IMR-90 (cell line): ENCODE measurements around the gene SYTL3. TPM values are rescaled to one million over a fixed set of nuclear protein-coding genes. Genes with fewer than 3 reads are reported as not detected.
"Not testable (repeated sequence)": the region's sequence is repeated elsewhere in the genome, so short reads cannot be mapped to it uniquely, and the experiment has no call there.

Source experiments
- ATAC-seq: fragments of 200-7000 bp; cut with Tn5 transposase; 2 replicates; pipeline ENCODE4 v1.9.1; 2020; ENCODE audit warnings: low read depth, mild to moderate bottlenecking, moderate library complexity
- BruUV-seq: library from RNA; stranded (reverse); fragments of 400-500 nt; replicated peaks from 2 replicates; lab custom pipeline; 2021; lab: Mats Ljungman, UMichigan
- CTCF ChIA-PET: fragments of 300-600 bp; formaldehyde crosslinking; extraction: SDS; loops from one replicate; lab custom pipeline; 2021; ENCODE audit warnings: antibody characterized with exemption; lab: Yijun Ruan, JAX
- POLR2A ChIA-PET: fragments of 300-600 bp; sonication (Branson Sonifier 250); formaldehyde crosslinking; loops from one replicate; lab custom pipeline; 2022; ENCODE audit warnings: antibody characterized with exemption; ENCODE audit not compliant: unreplicated experiment; lab: Charles Lee
- DNase-seq: peaks from one replicate; pipeline ENCODE4 v3.0.0; 2013
- H2AFZ ChIP-seq: replicated peaks from 2 replicates; pipeline ENCODE3; 2013; ENCODE audit warnings: low read length, mild to moderate bottlenecking; ENCODE audit not compliant: poor library complexity
- H2AK5ac ChIP-seq: 2 replicates; pipeline ENCODE4 v1.6.1; 2013; ENCODE audit warnings: low read depth, low read length, inconsistent platforms
- H2AK9ac ChIP-seq: replicated peaks from 2 replicates; pipeline ENCODE3; 2013; ENCODE audit warnings: mild to moderate bottlenecking, low read depth, low read length, moderate library complexity; ENCODE audit not compliant: poor library complexity
- H2BK120ac ChIP-seq: 2 replicates; pipeline ENCODE4 v1.6.1; 2013; ENCODE audit warnings: low read depth, low read length, inconsistent platforms
- H2BK15ac ChIP-seq: 3 replicates; pipeline ENCODE4 v1.6.1; 2013; ENCODE audit warnings: low read depth, low read length, inconsistent platforms
- H2BK20ac ChIP-seq: 2 replicates; pipeline ENCODE4 v1.6.1; 2013; ENCODE audit warnings: low read depth, mild to moderate bottlenecking, inconsistent platforms, low read length, moderate library complexity
- H2BK5ac ChIP-seq: 2 replicates; pipeline ENCODE4 v1.6.1; 2013; ENCODE audit warnings: mild to moderate bottlenecking, low read depth, low read length, inconsistent platforms; ENCODE audit not compliant: poor library complexity, severe bottlenecking
- H3K14ac ChIP-seq: replicated peaks from 2 replicates; pipeline ENCODE4 v1.6.1; 2013; ENCODE audit warnings: low read depth, low read length, inconsistent platforms
- H3K18ac ChIP-seq: 2 replicates; pipeline ENCODE4 v1.6.1; 2013; ENCODE audit warnings: low read depth, low read length, control low read depth
- H3K23ac ChIP-seq: 2 replicates; pipeline ENCODE4 v1.6.1; 2013; ENCODE audit warnings: low read depth, low read length, inconsistent platforms
- H3K27ac ChIP-seq: 2 replicates; pipeline ENCODE4 v1.5.1; 2013; ENCODE audit warnings: mild to moderate bottlenecking, control low read depth, low read length; ENCODE audit not compliant: insufficient read depth
- H3K27me3 ChIP-seq: 2 replicates; pipeline ENCODE4 v1.6.1; 2013; ENCODE audit warnings: low read length; ENCODE audit not compliant: control insufficient read depth, insufficient read depth
- H3K36me3 ChIP-seq: 2 replicates; pipeline ENCODE4 v1.6.1; 2013; ENCODE audit warnings: low read length, mixed read lengths; ENCODE audit not compliant: control insufficient read depth, insufficient read depth
- H3K4ac ChIP-seq: 2 replicates; pipeline ENCODE4 v1.6.1; 2013; ENCODE audit warnings: low read depth, low read length, inconsistent platforms
- H3K4me1 ChIP-seq: 2 replicates; pipeline ENCODE4 v1.6.1; 2013; ENCODE audit warnings: low read length, mixed read lengths; ENCODE audit not compliant: control insufficient read depth, insufficient read depth
- H3K4me2 ChIP-seq: 2 replicates; pipeline ENCODE4 v1.6.1; 2013; ENCODE audit warnings: low read depth, mild to moderate bottlenecking, control low read depth, low read length, moderate library complexity
- H3K4me3 ChIP-seq: 2 replicates; pipeline ENCODE4 v1.5.1; 2013; ENCODE audit warnings: low read depth, mild to moderate bottlenecking, control low read depth, low read length, moderate library complexity; ENCODE audit not compliant: insufficient read depth
- H3K56ac ChIP-seq: 2 replicates; pipeline ENCODE4 v1.6.1; 2013; ENCODE audit warnings: low read length, inconsistent platforms; ENCODE audit not compliant: insufficient read depth; ENCODE audit errors: extremely low read depth
- H3K79me1 ChIP-seq, 2 experiments: 2 replicates each; pipeline ENCODE4 v1.6.1; 2013; ENCODE audit warnings: low read length in 2 of 2, inconsistent platforms in 1 of 2, low read depth in 1 of 2
- H3K9ac ChIP-seq: 2 replicates; pipeline ENCODE4 v1.6.1; 2013; ENCODE audit warnings: low read depth, low read length, control low read depth
- H3K9me1 ChIP-seq: 2 replicates; pipeline ENCODE4 v1.6.1; 2013; ENCODE audit warnings: low read length, inconsistent platforms; ENCODE audit not compliant: insufficient read depth
- H3K9me3 ChIP-seq: 2 replicates; pipeline ENCODE4 v1.6.1; 2013; ENCODE audit warnings: low read length; ENCODE audit not compliant: control insufficient read depth, insufficient read depth
- H4K20me1 ChIP-seq: 2 replicates; pipeline ENCODE4 v1.6.1; 2013; ENCODE audit warnings: low read length, inconsistent platforms; ENCODE audit not compliant: insufficient read depth
- H4K5ac ChIP-seq: 2 replicates; pipeline ENCODE4 v1.6.1; 2013; ENCODE audit warnings: mild to moderate bottlenecking, low read depth, low read length, control low read depth
- H4K8ac ChIP-seq, 2 experiments: 2 replicates each; pipeline ENCODE4 v1.6.1; 2013; ENCODE audit warnings: low read depth in 2 of 2, low read length in 2 of 2, control low read depth in 1 of 2, inconsistent platforms in 1 of 2
- H4K91ac ChIP-seq: 2 replicates; pipeline ENCODE4 v1.6.1; 2013; ENCODE audit warnings: low read depth, low read length, inconsistent platforms; ENCODE audit not compliant: insufficient read depth
- CEBPB ChIP-seq: IDR thresholded peaks from 2 replicates; pipeline ENCODE4 v1.6.1; 2012; ENCODE audit warnings: low read depth, low read length, improper control_type of control experiment
- CHD1 ChIP-seq: IDR thresholded peaks from 2 replicates; pipeline ENCODE4 v1.6.1; 2012; ENCODE audit warnings: low read depth, low read length, improper control_type of control experiment
- MAZ ChIP-seq: IDR thresholded peaks from 2 replicates; pipeline ENCODE4 v1.6.1; 2012; ENCODE audit warnings: low read depth, mild to moderate bottlenecking, low read length, improper control_type of control experiment, moderate library complexity, borderline replicate concordance
- MXI1 ChIP-seq: IDR thresholded peaks from 2 replicates; pipeline ENCODE4 v1.6.1; 2012; ENCODE audit warnings: low read depth, mild to moderate bottlenecking, low read length, moderate library complexity, borderline replicate concordance
- NFE2L2 ChIP-seq: fragments of 150-350 bp; IDR thresholded peaks from 2 replicates; pipeline ENCODE4 v1.6.1; 2016; ENCODE audit warnings: low read depth, mild to moderate bottlenecking, low read length
- WGBS, 2 experiments: methylation state at CpG; one replicate each; pipeline versions ENCODE4 v1.1.5 to v1.1.7; 2013; ENCODE audit warnings: missing lambda C conversion rate in 2 of 2; ENCODE audit not compliant: insufficient read length in 1 of 2; ENCODE audit errors: extremely low coverage in 2 of 2; 5-methylcytosine and 5-hydroxymethylcytosine counted together
- dilution Hi-C: fragments of 300-500 bp; cut with HindIII; formaldehyde crosslinking; loops from one replicate; pipeline ENCODE4 v1.14.3; 2018; ENCODE audit warnings: low sequenced_read_pairs; ENCODE audit not compliant: unreplicated experiment
- in situ Hi-C: fragments of 300-500 bp; cut with MboI; formaldehyde crosslinking; loops from 3 replicates; pipeline ENCODE4 v1.14.3; 2019; ENCODE audit warnings: low sequenced_read_pairs, inconsistent platforms, mixed read lengths
- intact Hi-C: fragments of 100-400 bp; cut with micrococcal nuclease; formaldehyde crosslinking; loops from 2 replicates; pipeline ENCODE4 v1.10.0; 2022
- polyA plus RNA-seq, 3 experiments: library from polyadenylated mRNA; depleted of rRNA; stranded (reverse); fragments of >200 nt; gene quantifications; 2 replicates each; pipeline ENCODE4 v1.2.3, GENCODE V29; 2012; ENCODE audit warnings: low replicate concordance in 1 of 3
- total RNA-seq: library from RNA; depleted of rRNA; stranded (reverse); fragments of >200 nt; gene quantifications from 2 replicates; pipeline ENCODE4 v1.2.3, GENCODE V29; 2012
- TF ChIP-seq, protein P1 (sequence below): fragments of 150-350 bp; IDR thresholded peaks from 2 replicates; pipeline ENCODE4 v1.6.1; 2016; ENCODE audit warnings: low read depth, mild to moderate bottlenecking, low read length, moderate library complexity, borderline replicate concordance

SYTL3 gene
- total and polyA plus RNA-seq, 2 of the 4 experiments (the other 2 are of a cell fraction) = 2.9 to 4.3 TPM

DNA sequence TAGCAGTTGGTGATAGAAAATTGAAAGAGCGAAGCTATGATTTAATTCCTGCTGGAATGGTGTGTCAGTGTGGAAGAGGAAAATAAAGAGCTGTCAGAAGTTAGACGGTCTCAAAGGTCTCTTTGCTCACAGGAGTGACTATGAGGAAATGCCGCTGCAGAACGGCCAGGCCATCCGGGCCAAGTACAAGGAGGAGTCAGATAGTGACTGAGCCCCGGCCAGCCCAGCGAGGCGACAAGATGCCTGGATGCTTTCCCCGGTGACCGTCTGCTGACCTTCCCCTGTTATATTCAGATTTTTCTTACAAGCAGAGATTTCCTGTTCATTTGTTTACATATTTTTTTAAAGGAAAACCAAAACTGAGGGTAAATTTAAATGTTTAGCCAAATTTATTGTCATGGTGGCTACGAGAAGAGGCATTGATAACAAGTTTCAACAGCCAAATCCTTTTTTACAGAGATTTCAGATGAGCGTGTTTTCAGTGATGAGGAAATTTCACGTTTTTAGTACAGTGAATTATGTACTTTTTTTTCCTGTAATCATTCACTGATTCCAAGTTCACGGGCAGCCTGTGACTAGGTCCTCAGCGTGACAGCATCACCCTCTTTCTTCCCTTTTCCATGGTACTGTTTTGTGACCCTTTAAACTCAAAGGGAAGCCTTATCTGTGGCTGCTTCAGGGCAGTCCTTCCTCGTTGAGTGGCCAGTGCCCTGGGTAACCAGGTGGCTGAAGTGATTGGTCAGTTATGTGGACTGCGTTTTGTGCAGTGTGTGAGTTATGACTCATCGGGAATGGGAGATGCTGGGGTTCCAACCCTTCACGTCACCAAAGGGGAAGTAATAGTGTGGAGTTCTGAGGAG is 17.9 kb upstream of the SYTL3 start (continued):
- TF ChIP-seq NFE2L2 (no peak), MXI1 (no peak), MAZ (peak; percentile 12; the same call in 1 of the 2 replicates), CEBPB (no peak), CHD1 (0 out of 2 replicates have a peak, but pooled peaks have one; percentile 29)
- TF ChIP-seq, protein P1, sequence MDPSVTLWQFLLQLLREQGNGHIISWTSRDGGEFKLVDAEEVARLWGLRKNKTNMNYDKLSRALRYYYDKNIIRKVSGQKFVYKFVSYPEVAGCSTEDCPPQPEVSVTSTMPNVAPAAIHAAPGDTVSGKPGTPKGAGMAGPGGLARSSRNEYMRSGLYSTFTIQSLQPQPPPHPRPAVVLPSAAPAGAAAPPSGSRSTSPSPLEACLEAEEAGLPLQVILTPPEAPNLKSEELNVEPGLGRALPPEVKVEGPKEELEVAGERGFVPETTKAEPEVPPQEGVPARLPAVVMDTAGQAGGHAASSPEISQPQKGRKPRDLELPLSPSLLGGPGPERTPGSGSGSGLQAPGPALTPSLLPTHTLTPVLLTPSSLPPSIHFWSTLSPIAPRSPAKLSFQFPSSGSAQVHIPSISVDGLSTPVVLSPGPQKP = no peak

DNA sequence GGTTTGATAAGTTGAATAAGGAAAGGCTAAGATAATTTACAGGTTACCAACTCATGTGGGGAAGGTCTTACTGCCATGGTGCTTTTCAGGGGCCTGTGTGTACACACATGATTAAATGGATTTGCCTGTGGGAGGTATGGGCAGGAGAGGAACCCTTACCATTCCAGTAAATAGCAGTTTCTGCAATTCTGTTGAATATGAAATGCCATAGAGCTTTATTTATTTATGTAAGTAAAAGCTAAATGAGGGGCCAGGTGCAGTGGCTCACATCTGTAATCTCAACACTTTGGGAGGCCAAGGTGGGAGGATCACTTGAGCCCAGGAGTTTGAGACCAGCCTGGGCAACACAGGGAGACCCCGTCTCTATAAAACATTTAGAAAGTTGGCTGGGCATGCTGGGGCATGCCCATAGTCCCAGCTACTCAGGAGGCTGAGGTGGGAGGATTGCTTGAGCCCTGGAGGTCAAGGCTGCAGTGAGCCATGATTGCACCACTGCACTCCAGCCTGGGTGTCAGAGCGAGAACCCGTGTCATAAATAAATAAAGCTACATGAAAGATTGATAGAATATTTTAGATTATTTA is 17.2 kb upstream of the SYTL3 start:
- peaks cover 19% of the 10 kb centered on the region for H3K9me1 ChIP-seq
- peaks cover 29% of the 10 kb centered on the region for H3K36me3 ChIP-seq
- CTCF ChIA-PET, H3K4me2 ChIP-seq, ATAC-seq, POLR2A ChIA-PET, H2AFZ ChIP-seq, DNase-seq, intact Hi-C loops, H3K9me3 ChIP-seq, H3K27me3 ChIP-seq, H2AK9ac ChIP-seq, H3K4me3 ChIP-seq, dilution Hi-C loops, H3K9ac ChIP-seq, H2BK15ac ChIP-seq, BruUV-seq: not testable (repeated sequence)
- H3K56ac ChIP-seq = 0 out of 2 replicates have a peak overlapping the region, but pooled peaks have one; percentile 12
- peak overlapping the region in 1 of 2 experiments; percentile 81; a peak in 2 of 4 replicates for H4K8ac ChIP-seq
- peaks cover 14% of the 10 kb centered on the region for H3K4me1 ChIP-seq
- peak overlapping the region; percentile 72; the same call in 1 of the 2 replicates for H4K5ac ChIP-seq
- peak overlapping the region; percentile 79; the same call in 1 of the 2 replicates for H3K27ac ChIP-seq
- H4K91ac ChIP-seq = 0 out of 2 replicates have a peak overlapping the region, but pooled peaks have one; percentile 15
- peaks cover 12% of the 10 kb centered on the region; the same call in 1 of the 2 replicates for H4K20me1 ChIP-seq
- peak overlapping the region; percentile 57; the same call in 1 of the 2 replicates for H3K23ac ChIP-seq
- H3K18ac ChIP-seq = peak overlapping the region; percentile 68; the same call in 1 of the 2 replicates
- in situ Hi-C loops = loop anchor here (25.0 kb wide), 1 partner anchor 1080 kb away; no protein-coding TSS in a partner anchor
- peak overlapping the region; percentile 22 for H2BK120ac ChIP-seq
- H2BK5ac ChIP-seq = peak overlapping the region; percentile 56
- peak overlapping the region; percentile 30; the same call in 1 of the 2 replicates for H2BK20ac ChIP-seq
- peak overlapping the region; percentile 32; the same call in 1 of the 2 replicates for H3K4ac ChIP-seq
- peak overlapping the region; percentile 6; the same call in 1 of the 2 replicates for H3K14ac ChIP-seq
- WGBS, 2 experiments = no CpG with 5 or more reads among the region's 3 CpGs
- peaks cover 8 to 63% of the 10 kb centered on the region in 2 experiments for H3K79me1 ChIP-seq
- H2AK5ac ChIP-seq = peak overlapping the region; percentile 50; the same call in 1 of the 2 replicates
